Fibroblast of lung (primary cell): Measurements from ENCODE around the gene SLC36A3. TPM values are rescaled to one million over a fixed set of nuclear protein-coding genes. Genes with fewer than 3 reads are reported as not detected.

ENCODE experiments used
- DNase-seq, 2 donors: peaks; one replicate each; pipeline versions ENCODE4 v3.0.0 to v3.0.0-alpha.2; 2010; ENCODE audit warnings: low read depth in 2 of 2
- H2AFZ ChIP-seq: 2 replicates; pipeline ENCODE4 v1.5.1; 2012; ENCODE audit warnings: low read length, control low read depth, inconsistent platforms
- H3K27ac ChIP-seq: 2 replicates; pipeline ENCODE4 v1.5.1; 2011; ENCODE audit warnings: low read length, control low read depth; ENCODE audit not compliant: insufficient read depth
- H3K27me3 ChIP-seq: 2 replicates; pipeline ENCODE4 v1.5.1; 2011; ENCODE audit warnings: mild to moderate bottlenecking, low read length; ENCODE audit not compliant: control insufficient read depth, insufficient read depth
- H3K36me3 ChIP-seq: 2 replicates; pipeline ENCODE4 v1.5.1; 2011; ENCODE audit warnings: low read length; ENCODE audit not compliant: control insufficient read depth, insufficient read depth
- H3K4me1 ChIP-seq: 2 replicates; pipeline ENCODE4 v1.5.1; 2011; ENCODE audit warnings: low read length; ENCODE audit not compliant: control insufficient read depth, insufficient read depth; ENCODE audit errors: extremely low read depth
- H3K4me2 ChIP-seq: 2 replicates; pipeline ENCODE4 v1.5.1; 2011; ENCODE audit warnings: low read length, control low read depth; ENCODE audit not compliant: insufficient read depth; ENCODE audit errors: extremely low read depth
- H3K4me3 ChIP-seq, 4 experiments: fragments of 200-600 bp in 1 of 4; sonication (generic) in 1 of 4; replicated peaks in 1 of 4; 2 replicates each; pipeline ENCODE4 v1.5.1; 2011 to 2016; ENCODE audit warnings: low read length in 4 of 4, low read depth in 3 of 4, mild to moderate bottlenecking in 3 of 4, control low read depth in 2 of 4, inconsistent platforms in 1 of 4, mixed read lengths in 1 of 4; ENCODE audit not compliant: insufficient read depth in 1 of 4; ENCODE audit errors: control extremely low read depth in 1 of 4
- H3K79me2 ChIP-seq: 2 replicates; pipeline ENCODE4 v1.5.1; 2012; ENCODE audit warnings: mild to moderate bottlenecking, low read length, inconsistent platforms; ENCODE audit not compliant: control insufficient read depth, insufficient read depth
- H3K9ac ChIP-seq: 2 replicates; pipeline ENCODE4 v1.5.1; 2011; ENCODE audit warnings: mild to moderate bottlenecking, low read length, control low read depth; ENCODE audit not compliant: insufficient read depth
- H3K9me3 ChIP-seq: 2 replicates; pipeline ENCODE4 v1.5.1; 2012; ENCODE audit warnings: low read depth, low read length; ENCODE audit not compliant: control insufficient read depth, insufficient read depth
- H4K20me1 ChIP-seq: 2 replicates; pipeline ENCODE4 v1.5.1; 2011; ENCODE audit warnings: low read length; ENCODE audit not compliant: control insufficient read depth, insufficient read depth; ENCODE audit errors: extremely low read depth
- CTCF ChIP-seq, 2 donors: IDR thresholded peaks in 1 of 2; conservative IDR thresholded peaks in 1 of 2; 1 replicate in 1 of 2; 2 replicates in 1 of 2; pipeline ENCODE4 v1.5.1; 2011 to 2012; ENCODE audit warnings: low read length in 2 of 2, control low read depth in 1 of 2, inconsistent platforms in 1 of 2, low read depth in 1 of 2, mild to moderate bottlenecking in 1 of 2
- EZH2 ChIP-seq: IDR thresholded peaks from 2 replicates; pipeline ENCODE4 v1.5.1; 2012; ENCODE audit warnings: low read length, control low read depth, mild to moderate bottlenecking; ENCODE audit errors: missing control alignments
- polyA plus RNA-seq, 2 donors: library from polyadenylated mRNA; depleted of rRNA in 1 of 2; stranded (reverse) in 1 of 2; unstranded in 1 of 2; fragments of >200 nt; gene quantifications; 2 replicates each; pipeline ENCODE4 v1.2.1, GENCODE V29; 2011 to 2012; ENCODE audit warnings: missing spikeins in 1 of 2
- total RNA-seq: library from RNA; depleted of rRNA; stranded (reverse); fragments of >200 nt; gene quantifications from 2 replicates; pipeline ENCODE4 v1.2.1, GENCODE V29; 2014

The SLC36A3 gene
- total and polyA plus RNA-seq, 2 donors (not counting 1 experiment from before 2014, with no cell fraction given), result not detected

GRCh38 chr5:151344088-151344487 is 40.5 kb upstream of the SLC36A3 start:
- Histone ChIP-seq H3K9me3 (no peaks in the 10 kb centered on the region), H3K27ac (no peak overlapping the region), H3K4me1 (no peaks in the 10 kb centered on the region), H3K79me2 (no peaks in the 10 kb centered on the region), H3K4me2 (no peak overlapping the region), H3K9ac (no peak overlapping the region), H2AFZ (no peak overlapping the region), H3K36me3 (no peaks in the 10 kb centered on the region), H3K4me3 (no peak overlapping the region), H3K27me3 (peaks cover 3% of the 10 kb centered on the region), H4K20me1 (no peaks in the 10 kb centered on the region)
- no peak for TF ChIP-seq EZH2
- TF ChIP-seq CTCF (conservative IDR thresholded peaks at IDR 0.05 in 1 of 2, IDR thresholded peaks at IDR 0.05 in 1 of 2; ENCODE audit: low read depth in 1 of 2, low read length in 2 of 2), result no peak
- no peak for DNase-seq

- H3K9ac ChIP-seq, result no peak overlapping the region
- no peaks in the 10 kb centered on the region for H3K9me3 ChIP-seq
- no peak for TF ChIP-seq EZH2
- no peak for TF ChIP-seq CTCF (conservative IDR thresholded peaks at IDR 0.05 in 1 of 2, IDR thresholded peaks at IDR 0.05 in 1 of 2; ENCODE audit: low read depth in 1 of 2, low read length in 2 of 2)
- H4K20me1 ChIP-seq, result no peaks in the 10 kb centered on the region
- H3K79me2 ChIP-seq, result no peaks in the 10 kb centered on the region
- H3K4me1 ChIP-seq, result no peaks in the 10 kb centered on the region
- no peaks in the 10 kb centered on the region for H3K27me3 ChIP-seq
- DNase-seq, result no peak
- H3K36me3 ChIP-seq, result no peaks in the 10 kb centered on the region
- no peak overlapping the region for H2AFZ ChIP-seq
- H3K4me2 ChIP-seq, result no peak overlapping the region
- H3K27ac ChIP-seq, result no peak overlapping the region
- H3K4me3 ChIP-seq, result no peak overlapping the region
These were observed 36.4 kb upstream of the SLC36A3 start for GRCh38 chr5:151340004-151340403.

DNA sequence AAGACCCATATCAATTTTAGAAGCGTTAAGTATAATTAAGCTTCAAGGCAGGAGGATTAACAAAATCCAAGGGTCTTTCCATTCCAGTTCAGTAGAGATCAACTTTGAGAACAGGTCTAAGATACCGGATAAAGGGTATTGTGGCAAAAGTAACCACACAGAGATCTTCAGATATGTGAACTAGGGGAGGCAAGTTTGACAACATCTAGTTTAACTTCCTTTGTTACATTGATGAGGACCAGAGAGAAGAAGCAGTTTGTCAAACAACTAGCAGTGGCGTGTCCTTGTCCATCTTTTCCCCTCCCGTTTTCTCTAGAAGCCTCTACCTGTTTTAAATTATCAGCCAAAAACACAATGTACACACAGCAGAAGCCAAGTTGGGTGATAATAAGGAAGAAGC is 35.2 kb upstream of the SLC36A3 start:
- no peak overlapping the region for H3K4me2 ChIP-seq
- no peak overlapping the region for H3K27ac ChIP-seq
- no peaks in the 10 kb centered on the region for H4K20me1 ChIP-seq

More for the DNA sequence above, 35.2 kb upstream of the SLC36A3 start:
- no peaks in the 10 kb centered on the region for H3K4me1 ChIP-seq
- no peak for TF ChIP-seq EZH2
- no peaks in the 10 kb centered on the region for H3K36me3 ChIP-seq
- H3K79me2 ChIP-seq, result no peaks in the 10 kb centered on the region
- H2AFZ ChIP-seq, result no peak overlapping the region
- no peaks in the 10 kb centered on the region for H3K9me3 ChIP-seq
- no peak overlapping the region for H3K9ac ChIP-seq
- DNase-seq, result no peak
- H3K4me3 ChIP-seq, result no peak overlapping the region
- H3K27me3 ChIP-seq, result no peaks in the 10 kb centered on the region
